ENCODE results near the gene ESPN.
"Not testable (repeated sequence)": the region's sequence is repeated elsewhere in the genome, so short reads cannot be mapped to it uniquely, and the experiment has no call there.

The ESPN gene

DNA sequence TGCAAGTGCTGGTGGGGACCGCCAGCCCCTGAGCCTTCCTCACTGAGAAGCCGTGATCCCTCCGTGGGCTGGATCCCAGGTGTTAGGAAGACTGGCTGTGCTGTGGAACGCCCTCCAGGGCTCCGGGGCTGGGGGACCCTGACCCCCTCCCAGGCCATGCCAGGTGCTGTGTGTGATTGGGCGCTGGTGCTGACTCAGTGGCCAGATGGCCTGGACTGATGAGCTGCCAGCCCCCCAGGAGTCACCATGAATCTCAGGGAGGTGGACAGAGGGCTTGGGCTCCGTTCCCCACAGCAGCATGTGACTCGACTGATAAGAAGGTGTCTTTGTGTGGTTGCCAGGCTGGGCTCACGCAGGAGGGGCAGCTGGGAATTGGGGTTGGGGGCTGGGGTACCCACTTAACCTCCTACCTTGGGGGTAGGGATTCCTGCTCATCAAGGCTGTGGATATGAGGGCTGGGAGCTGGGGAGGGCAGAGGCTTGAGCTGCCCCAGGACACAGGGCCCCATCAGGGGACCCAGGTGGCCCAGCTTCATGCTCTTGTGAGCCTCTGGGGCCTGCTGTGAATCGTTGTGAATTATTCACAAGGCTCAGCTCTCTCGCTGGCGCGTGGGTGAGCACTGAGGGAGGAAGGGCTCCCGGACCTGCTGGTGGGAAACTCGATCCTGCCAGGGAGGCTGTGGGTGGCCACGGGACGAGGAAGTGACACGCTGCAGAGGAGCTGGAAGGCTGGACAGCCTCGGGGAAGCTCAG lies 5.3 kb downstream of the ESPN start:
- not testable (repeated sequence) for DNase-seq

DNA sequence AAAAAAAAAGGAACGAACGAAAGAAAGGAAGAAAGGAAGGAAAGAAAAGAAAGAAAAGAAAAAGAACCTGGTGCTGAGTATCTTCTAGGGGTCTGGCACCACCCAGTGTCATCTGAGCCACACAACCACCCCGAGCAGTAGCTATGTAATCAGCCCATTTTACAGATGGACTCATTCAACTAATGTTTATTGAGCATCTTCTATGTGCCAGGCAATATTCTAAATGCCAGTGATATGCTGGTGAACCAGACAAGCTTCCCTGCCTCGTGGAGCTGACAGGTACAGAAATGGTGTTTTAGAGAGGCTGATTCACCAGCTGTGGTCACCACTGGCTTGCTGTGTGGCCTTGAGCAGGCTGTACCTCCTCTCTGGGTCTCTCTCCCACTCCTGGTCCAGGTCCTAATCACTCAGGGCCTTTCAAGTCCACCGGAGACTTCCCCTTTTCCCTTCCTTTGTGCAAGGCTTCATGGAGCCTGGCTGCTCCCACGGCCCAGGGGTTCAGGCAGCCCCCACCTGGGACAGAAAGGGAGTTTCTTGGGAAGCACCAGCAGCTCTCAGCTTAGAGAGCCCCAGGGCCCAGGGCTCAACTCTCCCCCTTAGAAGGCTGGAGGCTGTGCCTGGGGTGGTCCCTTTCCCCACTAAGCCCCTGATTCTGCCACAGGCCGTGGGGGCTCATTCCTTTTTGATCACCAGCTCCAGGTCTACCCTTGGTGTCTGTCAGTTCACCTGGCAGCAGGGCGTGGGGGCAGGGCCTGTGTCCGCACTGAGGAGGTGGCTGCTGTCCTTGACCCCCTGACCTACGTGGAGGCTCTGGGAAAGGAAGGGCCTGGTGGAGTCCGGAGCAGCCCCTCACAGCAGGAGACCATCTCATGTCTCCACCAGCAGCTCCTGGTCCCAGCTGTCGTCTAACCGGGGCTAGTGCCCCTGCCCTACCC lies 7.3 kb downstream of the ESPN start:
- not testable (repeated sequence) for DNase-seq

DNA sequence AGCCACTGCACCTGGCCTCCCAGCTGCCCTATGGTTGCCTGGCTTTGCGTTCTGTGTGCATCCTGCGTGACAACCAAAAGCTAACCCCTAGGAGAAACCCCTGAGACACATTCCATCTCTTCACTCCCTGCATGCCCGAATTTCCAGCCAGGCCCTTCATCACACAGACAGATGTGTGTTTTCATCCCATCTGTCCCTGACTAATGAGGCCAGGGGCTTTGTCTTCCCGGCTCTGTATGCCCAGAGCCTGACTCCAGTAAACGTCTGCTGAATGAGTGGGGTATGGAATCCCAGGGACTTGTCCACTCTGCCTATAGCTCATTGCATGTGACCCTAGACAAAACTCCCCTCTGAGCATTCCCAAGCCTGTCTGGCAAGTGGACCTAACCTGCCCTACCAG lies 9.6 kb downstream of the ESPN start:
- DNase-seq: no peak

DNA sequence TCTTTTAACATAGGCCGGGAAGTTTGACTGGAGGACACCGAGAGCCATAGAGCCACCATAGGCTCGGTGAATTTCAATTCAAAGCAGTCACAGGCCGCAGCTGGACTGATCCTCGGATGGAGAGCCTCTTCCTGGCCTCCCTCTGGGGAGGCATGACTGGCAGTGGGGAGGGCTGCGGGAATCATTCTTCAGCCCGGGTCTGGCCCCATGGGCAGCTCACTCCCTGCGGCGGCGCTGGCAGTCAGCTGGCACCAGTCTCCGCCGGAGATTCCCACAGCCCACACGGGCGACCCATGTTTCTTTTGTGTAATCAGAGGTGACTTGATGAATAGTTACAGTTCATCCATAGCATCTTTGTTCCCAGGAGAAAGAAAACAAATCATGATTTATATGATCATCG lies 10.6 kb downstream of the ESPN start:
- DNase-seq: no peak

DNA sequence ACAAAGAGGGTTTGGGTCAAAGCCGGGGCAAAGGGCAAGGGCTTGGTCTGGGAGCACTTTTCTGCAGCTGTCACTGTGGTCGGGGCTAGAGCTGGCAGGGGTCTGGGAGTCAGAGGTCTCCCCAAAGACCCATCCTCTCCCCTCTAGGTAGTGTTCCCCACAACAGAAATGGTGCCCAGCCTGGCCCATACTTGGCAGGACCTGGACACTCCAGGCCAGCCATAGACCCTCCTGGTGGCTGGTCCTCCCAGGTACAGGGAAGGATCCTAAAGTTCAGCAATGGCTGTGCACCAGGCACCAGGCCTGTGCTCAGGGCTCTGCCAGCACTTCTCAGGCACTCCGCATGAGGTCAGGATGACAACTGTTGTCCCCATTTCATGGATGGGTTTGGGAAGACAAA lies 11.0 kb downstream of the ESPN start:
- no peak for DNase-seq

DNA sequence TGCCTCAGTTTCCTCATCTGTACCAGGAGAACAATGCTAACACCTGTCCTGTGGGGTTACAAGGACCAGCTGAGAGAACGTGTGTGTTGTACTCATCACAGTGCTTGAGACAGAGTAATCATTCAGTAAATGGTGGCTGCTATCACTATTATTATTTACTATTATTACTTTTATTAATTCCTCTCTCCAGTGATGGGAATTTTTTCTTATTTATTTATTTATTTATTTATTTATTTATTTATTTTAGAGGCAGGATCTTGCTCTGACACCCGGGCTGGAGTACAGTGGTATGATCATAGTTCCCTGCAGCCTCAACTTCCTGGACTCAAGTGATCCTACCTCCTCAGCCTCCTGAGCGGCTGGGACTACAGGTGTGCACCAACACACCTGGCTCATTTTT lies 11.7 kb downstream of the ESPN start:
- not testable (repeated sequence) for DNase-seq

DNA sequence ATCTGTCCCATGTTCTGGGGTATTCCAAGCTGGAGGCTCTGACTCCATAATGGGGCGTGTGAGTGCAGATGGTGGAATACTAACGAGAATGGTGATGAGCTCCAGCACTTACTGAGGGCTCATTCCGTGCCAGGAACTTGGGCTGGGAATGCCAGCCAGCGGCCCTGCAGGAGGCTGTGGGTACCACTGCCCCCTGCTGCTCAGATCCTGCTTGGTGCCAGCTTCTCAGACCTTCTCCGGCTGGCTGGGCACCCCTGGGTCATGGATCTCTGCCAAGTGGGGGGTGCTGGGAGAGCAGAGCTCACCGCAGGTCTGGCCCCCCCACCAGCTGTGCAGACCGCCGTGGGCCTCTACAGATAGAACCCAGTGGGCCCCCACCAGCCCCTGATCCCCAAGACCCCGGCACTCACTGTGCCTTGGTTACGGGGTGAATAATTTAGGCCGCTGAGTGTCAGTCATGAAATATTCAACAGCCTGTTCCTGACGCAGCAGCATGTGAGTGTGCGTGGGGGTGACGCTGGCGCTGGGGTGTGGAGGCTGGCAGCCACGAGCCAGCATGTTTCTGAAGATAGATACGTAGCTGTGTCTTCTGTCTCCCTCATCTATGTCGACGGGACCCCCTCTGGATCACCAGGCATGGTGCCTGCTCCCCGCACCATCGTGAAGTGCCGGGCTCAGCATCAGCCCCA lies 12.6 kb downstream of the ESPN start:
- not testable (repeated sequence) for DNase-seq

DNA sequence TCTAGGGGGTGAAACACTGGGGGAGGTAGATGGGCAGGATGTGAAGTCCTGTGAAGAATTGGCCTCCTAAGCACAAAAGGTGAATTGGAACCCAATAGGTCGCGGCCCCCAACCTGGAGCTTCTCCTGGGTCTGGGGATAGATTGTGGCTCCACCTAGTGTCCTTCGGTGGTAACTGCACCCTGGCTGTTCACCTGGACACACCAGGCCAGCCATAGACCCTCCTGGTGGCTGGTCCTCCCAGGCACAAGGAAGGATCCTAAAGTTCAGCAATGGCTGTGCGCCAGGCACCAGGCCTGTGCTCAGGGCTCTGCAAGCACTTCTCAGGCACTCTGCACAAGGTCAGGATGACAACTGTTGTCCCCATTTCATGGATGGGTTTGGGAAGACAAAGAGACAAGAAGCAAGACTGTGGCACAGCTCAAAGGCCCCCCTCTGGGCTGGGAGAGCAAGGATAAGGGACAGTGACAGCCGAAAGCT lies 13.5 kb downstream of the ESPN start:
- DNase-seq: peak; percentile 56

DNA sequence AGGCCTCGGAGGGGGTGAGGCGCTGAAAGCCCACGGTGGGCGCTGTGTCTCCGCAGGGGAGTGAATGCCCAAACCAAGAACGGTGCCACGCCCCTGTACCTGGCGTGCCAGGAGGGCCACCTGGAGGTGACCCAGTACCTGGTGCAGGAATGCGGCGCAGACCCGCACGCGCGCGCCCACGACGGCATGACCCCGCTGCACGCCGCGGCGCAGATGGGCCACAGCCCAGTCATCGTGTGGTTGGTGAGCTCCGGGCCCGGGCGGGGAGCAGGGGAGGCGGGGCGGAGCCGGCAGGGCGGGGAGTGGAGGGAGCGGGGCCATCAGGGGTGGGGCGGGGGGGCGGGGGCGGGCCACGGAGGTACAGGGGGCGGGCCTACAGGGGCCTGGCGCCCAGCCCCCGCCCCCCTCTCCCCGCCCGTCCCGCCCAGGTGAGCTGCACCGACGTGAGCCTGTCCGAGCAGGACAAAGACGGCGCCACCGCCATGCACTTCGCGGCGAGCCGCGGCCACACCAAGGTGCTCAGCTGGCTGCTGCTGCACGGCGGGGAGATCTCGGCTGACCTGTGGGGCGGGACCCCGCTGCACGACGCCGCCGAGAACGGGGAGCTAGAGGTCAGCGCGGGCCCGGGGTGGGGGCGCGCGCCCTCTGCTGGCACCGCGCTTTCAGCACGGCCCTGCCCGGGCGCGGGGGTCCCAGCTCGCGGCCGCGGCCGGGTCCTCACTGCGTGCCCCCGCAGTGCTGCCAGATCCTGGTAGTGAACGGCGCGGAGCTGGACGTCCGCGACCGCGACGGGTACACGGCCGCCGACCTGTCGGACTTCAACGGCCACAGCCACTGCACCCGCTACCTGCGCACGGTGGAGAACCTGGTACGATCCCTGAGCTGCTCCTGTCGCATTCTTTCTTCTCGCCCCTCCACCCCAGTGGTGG lies 15.9 kb downstream of the ESPN start:
- peak; percentile 60 for DNase-seq

DNA sequence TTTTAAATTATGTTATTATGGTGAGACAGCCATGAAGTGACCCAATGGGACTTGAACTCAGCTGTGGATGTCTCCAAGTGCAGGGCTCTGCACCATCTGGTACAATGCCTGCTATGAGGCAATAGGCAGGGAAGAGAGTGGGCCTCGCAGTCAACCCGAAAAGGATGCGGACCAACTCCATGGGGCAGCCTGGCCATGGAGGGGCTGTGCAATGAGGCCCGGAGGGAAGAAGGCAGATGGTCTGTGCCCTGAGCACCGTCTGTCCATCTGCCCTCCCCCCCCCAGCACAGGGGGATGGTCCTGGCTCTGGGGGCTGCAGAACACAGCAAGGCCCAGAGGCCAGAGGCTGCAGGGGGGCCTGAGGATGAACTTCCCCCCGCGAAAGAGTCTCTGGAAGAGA lies 17.0 kb downstream of the ESPN start:
- DNase-seq: no peak

DNA sequence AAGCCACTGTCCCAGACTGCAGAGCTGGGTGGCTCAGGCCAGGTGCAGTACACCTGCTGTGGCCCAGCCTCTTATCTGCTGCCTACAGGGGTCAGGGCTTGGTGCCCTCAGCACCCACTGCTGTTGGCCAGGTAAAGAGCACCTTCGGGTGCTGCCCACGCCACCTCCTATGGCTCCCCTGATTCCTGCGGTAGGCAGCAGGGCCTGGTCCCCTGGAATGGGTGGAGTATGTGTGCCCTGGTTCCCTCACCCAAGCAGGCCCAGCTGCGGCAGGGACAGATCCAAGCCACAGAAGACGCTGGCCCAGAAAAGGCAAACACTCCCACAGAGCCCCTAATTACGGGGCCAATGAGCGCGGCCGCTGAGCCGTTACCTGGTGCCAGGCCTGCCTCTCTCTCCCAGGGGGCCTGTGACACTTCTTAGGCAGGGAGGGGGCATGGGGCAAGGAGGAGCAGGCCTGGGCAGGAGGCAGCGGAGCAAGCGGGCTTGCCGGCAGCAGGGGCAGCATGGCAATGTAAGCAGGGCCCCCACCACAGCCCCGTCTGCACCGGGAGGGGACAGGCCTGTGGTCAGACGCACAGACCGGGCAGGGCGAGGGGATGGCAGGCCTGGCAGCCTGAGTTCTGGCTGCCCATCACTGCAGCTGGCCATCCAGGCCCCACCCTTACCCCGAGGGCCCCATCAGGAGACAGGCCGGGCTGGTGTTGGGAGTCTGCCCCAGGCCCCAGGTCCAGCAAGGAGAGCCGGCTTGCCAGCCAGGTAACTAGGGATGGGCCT lies 19.0 kb downstream of the ESPN start:
- no peak for DNase-seq

DNA sequence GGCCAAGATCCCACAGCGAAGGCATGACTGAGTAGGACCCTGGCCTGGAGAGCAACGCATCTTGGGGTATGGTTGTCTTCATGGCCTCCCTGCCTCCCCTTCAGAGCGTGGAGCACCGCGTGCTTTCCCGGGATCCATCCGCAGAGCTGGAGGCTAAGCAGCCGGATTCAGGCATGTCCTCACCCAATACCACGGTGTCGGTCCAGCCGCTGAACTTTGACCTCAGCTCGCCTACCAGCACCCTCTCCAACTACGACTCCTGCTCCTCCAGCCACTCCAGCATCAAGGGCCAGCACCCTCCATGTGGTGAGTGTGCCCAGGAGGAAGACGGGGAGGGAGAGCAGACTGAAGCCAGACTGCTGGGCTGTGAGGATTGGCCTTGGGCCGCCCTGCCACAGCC lies 19.8 kb downstream of the ESPN start:
- no peak for DNase-seq

DNA sequence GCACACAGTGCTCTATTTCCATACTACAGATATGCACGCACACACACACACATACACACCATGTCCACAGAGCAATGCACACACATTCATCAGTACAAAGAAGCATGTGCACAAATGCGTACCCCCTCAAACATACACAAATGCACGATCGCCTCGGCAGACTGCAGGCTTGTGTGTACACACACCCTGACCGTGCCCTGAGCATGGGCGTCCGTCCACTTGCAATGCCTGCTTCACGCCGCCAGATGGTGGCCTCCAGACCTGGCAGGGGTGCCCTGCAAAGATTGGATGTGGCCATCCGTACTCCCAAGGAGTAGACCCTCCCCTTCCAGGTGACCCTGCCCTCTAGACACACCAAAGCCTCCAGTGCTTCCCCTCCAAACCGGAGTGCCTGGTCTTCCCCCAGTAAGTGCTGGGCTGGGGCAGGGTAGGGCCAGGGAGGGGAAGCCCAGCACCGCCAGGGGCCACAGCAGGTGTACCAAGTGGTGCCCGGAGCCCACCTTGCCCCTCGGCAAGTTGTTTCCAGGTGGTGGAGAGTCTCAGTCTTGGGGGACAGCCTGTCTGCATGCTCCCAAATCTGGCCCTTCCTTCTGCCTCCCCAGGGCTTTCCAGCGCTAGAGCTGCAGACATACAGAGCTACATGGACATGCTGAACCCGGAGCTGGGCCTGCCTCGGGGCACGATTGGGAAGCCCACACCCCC lies 20.6 kb downstream of the ESPN start:
- DNase-seq: peak; percentile 28

DNA sequence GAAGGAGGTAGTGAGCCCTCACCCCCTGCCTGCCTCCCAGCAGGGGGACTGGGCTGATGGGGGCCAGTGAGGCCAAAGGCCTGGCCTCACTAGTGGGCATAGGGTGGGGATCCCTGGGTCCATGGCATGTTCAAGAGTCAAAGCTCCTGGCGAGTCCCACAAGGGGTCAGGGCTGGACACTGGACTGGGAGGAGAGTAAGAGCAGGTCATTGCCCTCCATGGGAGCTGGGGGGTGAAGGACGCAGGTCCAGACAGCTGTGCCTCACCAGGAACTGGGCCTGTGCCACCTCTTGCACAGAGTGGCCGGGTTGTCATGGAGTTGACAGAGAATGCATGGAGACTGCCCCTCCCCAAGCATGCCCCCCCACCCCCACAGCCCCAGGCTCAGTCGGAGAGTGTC lies 21.4 kb downstream of the ESPN start:
- not testable (repeated sequence) for DNase-seq

DNA sequence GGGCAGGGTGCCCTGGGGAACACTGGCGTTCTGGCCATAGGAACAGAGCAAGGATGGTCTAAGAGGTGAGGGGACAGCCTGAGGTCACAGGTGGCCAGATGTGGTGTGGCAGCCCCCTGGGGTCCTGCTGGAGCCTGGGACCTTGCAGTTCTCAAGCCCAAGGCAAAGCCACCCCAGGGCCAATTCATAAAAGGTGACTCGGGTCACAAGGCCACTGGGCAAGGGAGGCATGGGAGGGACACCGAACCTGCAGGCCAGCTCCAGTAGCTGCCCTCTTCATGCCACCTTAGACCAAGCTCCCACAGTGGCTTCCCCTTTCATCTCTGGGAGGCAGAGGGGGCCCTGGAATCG lies 22.1 kb downstream of the ESPN start:
- no peak for DNase-seq

DNA sequence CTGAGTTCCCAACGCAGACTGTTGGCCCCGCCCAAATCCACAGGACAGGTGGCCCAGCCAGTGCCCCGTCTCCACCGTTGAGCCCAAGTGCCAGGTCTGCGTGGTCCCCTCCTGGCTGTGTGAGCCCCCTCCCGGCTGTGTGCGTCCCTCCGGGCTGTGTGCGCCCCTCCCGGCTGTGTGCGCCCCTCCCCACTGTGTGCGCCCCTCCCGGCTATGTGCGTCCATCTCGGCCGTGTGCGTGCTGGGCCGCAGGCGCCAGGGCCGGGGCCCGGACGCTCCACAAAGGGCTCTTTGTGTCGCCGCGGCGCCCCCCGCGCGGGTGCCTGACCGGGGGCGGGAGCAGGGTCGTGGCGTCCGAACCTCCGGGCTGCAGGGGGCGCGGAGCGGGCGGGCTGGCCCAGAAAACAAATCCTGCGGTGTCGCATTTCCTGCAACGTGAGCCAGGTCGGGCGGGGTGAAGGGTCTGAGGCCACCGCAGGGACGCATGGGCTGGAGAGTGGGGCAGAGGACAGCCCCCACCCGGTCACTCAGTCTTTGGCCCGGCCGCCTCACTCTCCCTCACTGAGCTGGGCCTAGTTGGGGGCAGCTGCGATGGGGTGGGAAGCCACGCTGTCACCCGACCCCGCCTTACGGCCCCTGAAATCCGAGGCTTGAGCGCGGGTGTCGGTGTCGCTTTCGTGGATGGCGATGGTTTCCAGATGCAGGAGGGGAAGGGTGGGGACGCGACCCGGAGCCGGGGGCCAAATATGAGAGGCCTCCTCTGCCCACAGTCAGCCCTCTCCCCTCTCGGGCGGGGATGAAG lies 22.6 kb downstream of the ESPN start:
- DNase-seq: no peak

DNA sequence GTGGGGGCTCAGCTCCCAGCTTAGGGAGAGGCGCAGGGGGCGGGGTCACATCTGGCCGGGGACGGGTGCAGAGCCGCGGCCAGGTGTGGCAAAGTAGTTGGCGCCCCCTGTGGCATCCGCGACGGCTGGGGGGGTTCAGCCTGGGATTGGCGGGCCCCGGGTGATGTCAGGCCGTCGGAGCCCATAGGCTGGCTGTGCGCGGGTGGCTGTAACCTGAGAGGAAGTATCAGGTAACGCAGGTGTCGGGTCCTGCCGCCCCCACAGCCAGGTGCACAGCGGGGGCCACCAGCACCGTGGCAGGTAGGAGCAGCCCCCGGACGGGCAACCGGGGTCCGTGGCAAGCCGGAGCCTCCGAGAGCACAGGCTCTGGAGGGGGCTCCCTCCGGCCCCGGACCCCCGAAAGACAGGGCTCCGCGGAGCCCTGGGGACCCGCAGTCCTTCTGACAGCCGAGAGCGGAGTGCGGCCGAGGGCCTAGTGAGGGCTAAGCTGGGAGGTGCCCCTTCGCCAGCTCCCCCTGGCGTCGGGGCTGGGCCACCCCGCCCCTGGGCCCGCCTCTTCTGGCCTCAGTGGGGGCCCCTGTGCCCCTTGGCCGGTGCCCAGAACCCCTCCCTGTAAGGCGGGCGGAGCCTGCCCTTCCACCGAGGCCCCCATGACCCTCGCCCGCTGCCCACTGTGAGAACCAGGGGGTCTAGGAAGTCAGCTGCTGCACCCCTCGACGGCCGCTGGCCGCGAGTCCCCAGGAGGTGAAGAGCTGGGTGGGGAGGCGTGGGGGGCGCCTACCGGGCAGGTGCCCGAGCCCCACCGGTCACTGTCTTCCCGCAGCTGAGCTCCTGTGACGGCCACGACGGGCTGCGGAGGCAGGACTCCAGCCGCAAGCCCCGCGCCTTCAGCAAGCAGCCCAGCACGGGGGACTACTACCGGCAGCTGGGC lies 23.5 kb downstream of the ESPN start:
- DNase-seq: no peak

DNA sequence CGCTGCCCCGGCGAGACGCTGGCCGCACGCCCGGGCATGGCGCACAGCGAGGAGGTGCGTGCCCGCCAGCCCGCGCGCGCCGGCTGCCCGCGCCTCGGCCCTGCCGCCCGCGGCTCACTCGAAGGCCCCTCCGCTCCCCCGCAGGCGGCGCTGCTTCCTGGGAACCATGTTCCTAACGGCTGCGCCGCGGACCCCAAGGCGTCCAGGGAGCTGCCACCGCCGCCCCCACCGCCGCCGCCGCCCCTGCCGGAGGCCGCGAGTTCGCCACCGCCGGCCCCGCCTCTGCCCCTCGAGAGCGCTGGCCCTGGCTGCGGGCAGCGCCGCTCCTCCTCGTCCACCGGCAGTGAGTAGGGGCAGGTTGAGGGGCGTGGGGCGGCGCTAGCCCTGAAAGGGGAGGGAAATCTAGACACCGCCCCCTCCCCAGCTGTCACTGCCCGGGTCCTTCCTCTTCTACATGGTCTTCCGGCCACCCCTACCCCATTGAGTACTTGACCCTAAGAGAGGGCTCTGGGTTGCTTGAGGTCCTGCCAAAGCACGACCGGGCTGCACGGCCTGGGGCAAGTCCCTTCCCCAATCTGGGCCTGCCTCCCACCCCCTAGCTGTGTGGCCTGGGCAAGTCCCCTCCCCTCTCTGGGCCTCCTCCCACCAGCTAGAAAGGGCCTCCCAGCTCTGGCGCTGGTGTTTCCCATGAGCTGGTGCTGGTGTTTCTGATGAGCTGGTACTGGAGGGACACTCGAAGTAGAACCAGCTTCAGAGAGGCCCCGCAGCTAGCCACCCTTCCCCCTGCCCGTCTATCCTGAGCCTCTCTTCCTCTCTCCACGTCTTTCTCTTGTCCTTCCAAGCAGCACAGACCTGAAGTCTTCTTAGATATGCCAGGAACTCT lies 24.4 kb downstream of the ESPN start:
- no peak for DNase-seq

Data from activated CD4-positive, alpha-beta T cell treated with anti-CD3 and anti-CD28 coated beads for 1 hour (primary cell).